ENCODE data around the gene EVPL.
"Not testable (repeated sequence)": the region's sequence is repeated elsewhere in the genome, so short reads cannot be mapped to it uniquely, and the experiment has no call there.

EVPL gene

GRCh38 chr17:75996665-75997590 lies 30.2 kb downstream of the EVPL start:
- DNase-seq (ENCODE audit: low read depth in 2 of 2): no peak

DNA sequence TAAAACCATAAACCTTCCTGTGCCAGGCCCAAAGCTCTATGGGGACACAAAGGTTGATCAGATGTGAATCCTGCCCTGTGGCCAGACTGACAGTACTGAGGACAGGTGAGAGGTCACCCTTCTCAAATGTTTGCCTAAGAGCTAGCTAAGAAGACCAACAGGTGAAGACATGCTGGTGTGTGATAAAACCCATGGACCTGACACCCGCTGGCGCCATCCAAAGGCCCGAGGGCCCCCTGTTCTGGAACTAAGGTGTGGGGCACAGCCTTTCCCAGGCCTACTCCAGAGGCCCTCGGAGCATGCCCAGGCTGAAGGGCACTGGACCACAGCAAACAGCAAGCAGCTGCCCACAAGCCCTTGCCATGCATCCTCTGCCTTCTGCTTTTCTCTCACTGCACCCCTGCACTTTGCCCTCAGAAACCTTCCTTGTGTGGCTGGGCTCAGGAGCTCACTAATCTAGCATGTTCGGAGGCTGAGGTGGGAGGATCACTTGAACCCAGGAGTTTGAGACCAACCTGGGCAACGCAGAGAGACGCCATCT lies 31.7 kb downstream of the EVPL start:
- no peak for DNase-seq (ENCODE audit: low read depth in 2 of 2)

GRCh38 chr17:75994802-75995370 lies 32.2 kb downstream of the EVPL start:
- no peak for DNase-seq (ENCODE audit: low read depth in 2 of 2)

DNA sequence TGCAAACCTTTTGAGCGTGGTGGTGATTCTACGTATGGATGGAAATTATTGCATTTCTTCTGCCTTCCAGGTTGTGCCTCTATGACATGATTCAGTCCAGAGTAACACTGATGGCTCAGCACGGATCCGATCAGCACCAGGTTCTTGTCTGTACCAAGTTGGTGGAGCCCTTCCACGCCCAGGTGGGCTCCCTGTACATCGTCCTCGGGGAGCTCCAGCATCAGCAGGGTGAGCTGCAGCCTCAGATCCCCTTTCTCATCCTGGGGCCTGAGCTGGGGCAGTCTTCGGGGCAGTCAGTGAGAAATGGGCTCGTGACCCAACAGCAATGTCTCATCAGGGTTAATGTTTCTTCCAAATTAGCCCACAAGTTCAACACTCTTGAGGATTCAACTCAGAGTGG lies 35.7 kb downstream of the EVPL start:
- DNase-seq (ENCODE audit: low read depth in 2 of 2): no peak

DNA sequence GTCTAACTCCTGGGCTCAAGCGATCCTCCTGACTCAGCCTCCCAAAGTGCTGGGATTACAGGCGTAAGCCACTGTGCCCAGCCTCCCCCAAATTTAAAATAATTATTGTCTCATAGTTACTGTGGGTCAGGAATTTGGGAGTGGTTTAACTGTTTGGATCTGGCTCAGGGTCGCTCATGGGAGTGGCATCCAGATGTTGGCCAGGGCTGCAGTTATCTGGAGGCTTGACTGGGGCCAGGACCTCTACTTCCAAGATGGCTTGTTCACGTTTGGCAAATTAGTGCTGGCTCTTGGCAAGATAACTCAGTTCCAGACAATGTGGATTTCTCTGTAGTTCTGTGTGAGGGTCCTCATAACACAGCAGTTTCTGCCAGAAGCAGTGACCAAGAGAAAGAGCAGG lies 40.1 kb downstream of the EVPL start:
- no peak for DNase-seq (ENCODE audit: low read depth in 2 of 2)

- no peak for DNase-seq (ENCODE audit: low read depth in 2 of 2)
These were observed 41.1 kb downstream of the EVPL start for GRCh38 chr17:75985986-75986385.

- no peak for DNase-seq (ENCODE audit: low read depth in 2 of 2)
These were observed 43.5 kb downstream of the EVPL start for GRCh38 chr17:75983501-75984181.

- no peak for DNase-seq (ENCODE audit: low read depth in 2 of 2)
These were observed 46.0 kb downstream of the EVPL start for GRCh38 chr17:75981019-75981615.

GRCh38 chr17:75980188-75981018 lies 46.7 kb downstream of the EVPL start:
- no peak for DNase-seq (ENCODE audit: low read depth in 2 of 2)

- no peak for DNase-seq (ENCODE audit: low read depth in 2 of 2)
These were observed 47.4 kb downstream of the EVPL start for GRCh38 chr17:75979705-75980187.

- DNase-seq (ENCODE audit: low read depth in 2 of 2): peak; percentile 90 to 93
These were observed 48.0 kb downstream of the EVPL start, which contains the start of the genes ACOX1 and TEN1 for GRCh38 chr17:75978938-75979704. Gene ACOX1, minus strand, starts transcription at chr17:75979166. Its CDS starts 93 bp downstream, at chr17:75979073. Gene TEN1, plus strand, starts transcription at chr17:75979240. Its CDS starts 6,953 bp downstream, at chr17:75986193.

DNA sequence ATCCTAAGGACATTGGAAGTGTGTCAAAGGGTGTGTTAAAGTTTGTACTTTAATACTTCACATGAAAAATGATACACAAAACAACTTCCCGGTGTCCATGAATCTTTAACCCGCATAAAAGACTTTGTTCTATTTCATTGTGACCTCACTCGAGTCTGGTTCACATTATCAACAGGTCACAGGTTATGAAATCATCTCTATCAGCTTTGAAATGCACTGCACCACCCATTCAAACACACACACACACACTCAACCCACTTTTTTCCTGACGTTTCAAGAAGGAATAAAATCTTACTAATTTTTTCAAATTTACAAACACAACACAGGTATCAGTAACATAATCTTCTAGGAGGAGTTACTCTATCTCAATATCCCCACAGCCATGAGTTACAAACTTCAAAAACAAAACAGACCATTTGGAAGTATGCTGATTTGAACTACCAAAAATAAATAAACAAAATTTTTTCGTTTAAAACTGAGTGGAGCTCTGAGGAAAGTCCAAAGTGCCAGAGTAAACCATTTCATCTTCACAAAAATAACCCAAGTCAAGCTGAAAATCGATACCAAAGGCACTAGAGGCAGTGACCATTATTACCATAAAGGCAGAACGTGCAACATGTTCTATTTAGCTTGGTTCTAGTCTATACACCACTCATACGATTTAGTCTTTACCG lies 50.8 kb downstream of the EVPL start:
- no peak for DNase-seq (ENCODE audit: low read depth in 2 of 2)

GRCh38 chr17:75975757-75976174 lies 51.3 kb downstream of the EVPL start:
- DNase-seq (ENCODE audit: low read depth in 2 of 2): no peak

DNA sequence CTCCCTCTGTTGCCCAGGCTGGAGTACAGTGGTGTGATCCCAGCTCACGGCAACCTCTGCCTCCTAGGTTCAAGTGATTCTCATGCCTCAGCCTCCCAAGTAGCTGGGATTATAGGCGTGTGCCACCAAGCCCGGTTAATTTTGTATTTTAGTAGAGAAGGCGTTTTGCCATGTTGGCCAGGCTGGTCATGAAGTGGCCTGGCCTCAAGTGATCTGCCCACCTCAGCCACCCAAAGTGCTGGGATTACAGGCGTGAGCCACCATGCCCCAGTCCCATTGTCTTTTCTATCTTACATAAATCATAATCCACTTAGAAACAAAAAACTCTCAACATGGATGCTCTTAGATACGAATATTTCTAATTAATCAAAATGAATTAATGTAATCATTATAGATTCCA lies 51.9 kb downstream of the EVPL start:
- not testable (repeated sequence) for DNase-seq (ENCODE audit: low read depth in 2 of 2)

DNA sequence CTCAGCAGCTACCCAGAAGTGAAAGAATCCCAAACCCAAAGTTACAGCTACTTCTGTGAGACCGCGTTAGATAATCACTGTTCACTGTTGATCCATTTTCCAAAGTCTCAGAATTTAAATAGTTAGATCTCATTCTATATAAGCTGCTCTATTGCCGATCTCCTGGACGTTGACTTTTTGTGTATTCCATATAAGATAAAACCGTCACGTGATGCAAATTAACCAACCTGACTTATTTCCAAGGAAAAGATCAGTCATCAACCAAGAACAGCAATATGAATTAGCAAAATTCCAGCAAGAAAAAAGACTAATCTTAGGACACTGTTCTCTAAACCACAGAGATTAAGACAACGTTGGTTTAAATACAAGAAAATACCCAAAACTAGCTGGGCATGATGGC lies 56.5 kb downstream of the EVPL start:
- DNase-seq (ENCODE audit: low read depth in 2 of 2): no peak

DNA sequence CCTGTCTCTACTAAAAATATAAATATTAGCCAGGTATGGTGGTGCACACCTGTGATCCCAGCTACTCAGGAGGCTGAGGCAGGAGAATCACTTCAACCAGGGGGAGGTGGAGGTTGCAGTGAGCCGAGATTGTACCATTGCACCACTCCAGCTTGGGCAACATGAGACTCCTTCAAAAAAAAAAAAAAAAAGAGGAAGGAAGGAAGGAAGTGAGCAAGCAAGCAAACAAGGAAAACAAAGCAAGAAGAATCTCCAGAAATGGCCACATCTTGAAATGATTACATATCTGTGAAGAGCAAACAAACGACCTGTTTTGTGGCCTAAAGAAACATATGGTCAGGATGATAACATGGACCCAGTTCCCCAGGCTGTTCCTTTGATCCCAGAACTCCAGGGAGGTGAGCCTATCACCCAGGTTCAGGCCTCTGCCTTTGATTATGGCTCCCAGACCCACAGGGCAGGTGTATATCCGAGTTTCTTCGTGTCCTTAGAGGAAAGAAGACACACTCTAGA lies 57.0 kb downstream of the EVPL start:
- DNase-seq (ENCODE audit: low read depth in 2 of 2): no peak

- not testable (repeated sequence) for DNase-seq (ENCODE audit: low read depth in 2 of 2)
These were observed 58.1 kb downstream of the EVPL start for GRCh38 chr17:75969044-75969443.

- DNase-seq (ENCODE audit: low read depth in 2 of 2): no peak
These were observed 61.6 kb downstream of the EVPL start for GRCh38 chr17:75965468-75965867.

DNA sequence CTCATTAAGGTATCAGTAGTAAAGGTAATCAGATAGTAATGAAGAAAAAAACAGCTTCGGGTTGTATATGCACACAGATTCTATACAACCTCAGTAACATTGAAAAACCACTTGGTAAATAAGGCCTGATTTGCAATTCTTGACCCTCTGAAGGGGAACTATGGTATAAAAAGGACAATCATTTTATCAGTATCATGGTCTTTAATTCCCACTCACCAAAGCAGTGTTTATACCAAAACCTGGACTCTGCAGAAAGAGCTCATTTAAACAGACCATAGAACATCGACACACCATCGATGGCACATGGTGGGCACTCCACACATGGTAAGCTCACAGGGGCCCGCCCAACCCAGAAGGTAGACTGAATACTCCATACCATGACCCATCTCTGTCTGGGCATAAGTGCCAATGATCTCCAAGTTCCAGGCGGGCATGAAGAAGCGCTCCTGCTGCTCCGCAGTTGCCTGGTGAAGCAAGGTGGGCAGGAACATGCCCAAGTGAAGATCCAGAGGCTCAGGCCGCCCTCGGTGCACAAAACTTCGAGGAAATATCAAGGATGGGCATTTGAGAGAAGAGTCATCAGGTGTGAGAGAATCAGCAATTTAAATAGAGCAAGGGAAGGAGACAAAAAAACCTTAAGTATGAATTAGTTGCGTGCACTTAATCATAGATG lies 67.1 kb downstream of the EVPL start:
- DNase-seq (ENCODE audit: low read depth in 2 of 2): no peak
